GM19193 (cell line): ENCODE measurements around the gene ARHGAP33.

Experiments used
- POLR2A ChIP-seq: IDR thresholded peaks from 4 replicates; pipeline ENCODE4 v1.6.1; 2011; ENCODE audit not compliant: insufficient read depth, insufficient read length; ENCODE audit errors: extremely low read depth

Gene ARHGAP33

DNA sequence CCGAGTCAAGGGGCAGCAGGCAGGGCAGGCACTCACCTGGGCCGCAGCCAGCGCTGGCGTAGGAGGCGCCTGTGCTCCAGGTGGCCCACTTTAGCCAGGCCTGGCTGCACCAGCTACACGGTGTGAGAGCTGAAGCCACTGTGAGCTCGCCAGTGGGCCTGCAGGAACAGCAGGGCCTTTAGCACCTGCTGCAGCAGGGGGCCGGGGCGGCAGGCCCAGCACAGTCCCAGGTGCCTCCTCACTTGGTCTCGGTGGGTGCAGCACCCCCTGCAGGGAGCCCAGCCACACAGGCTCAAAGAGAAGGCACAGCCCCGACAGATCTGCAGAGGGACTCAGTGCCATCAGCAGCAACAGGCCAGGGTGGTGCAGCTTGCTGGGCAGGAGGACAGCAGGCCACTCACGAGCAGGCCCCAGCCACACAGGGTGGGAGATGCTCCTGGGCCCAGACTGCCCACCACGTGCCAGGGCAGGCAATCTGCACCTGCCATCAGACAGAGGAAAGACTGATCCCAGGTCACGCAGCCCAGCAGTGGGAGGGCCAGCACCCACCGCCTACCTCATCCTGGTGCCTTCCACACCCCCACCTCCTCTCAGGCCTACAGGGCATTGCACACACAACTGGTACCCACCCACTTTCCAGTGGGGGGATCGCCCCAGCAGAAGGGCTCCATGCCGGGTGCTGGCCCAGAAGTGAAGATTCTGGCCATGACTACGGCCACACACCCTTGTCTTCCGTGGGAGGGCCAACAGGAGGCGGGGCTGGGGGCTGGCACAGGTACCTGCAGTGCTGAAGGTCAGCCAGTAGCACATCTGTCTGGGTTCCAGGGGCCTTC, 15.8 kb downstream of the ARHGAP33 start:
- no peak for TF ChIP-seq POLR2A

DNA sequence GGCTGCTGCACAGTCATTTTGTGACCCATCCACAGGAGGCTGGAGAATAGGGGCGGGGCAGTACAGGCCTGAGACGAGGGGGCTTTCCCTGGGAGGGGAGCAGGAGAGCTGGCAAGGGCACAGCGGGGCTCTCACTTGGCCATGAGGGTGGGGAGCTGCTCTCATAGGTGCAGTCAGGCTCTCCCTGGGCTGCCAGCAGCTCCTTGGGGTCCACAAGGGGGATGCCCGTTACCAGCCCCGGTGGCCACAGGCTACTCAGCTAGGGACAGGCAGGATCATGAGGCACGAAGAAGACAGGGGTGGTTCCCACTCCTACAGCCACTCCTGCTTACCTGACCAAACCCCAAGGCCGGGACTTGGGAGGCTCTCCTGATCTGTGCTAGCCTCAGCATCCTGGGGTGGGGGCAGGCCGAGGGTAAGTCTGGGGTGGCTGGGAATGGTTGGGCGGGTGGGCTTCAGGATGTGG, 16.5 kb downstream of the ARHGAP33 start:
- TF ChIP-seq POLR2A = no peak

DNA sequence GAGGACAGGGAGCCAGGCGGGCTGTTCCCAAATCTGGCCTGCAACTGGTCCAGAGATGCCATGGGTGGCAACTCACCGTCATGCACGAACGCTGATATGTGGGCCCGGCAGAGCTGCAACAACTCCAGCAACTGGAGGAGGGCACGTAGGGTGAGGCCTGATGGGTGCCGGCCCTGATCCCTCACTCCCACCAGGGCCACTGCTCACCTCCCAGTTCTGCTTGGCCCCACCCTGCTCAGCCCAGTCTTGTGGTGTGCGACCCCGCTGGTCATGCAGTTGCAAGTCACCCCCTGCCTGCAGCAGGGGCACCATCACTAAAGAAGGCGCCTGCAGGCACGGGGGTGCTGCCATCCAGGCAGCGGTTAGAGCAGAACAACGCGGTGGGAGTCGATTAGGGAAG, 16.9 kb downstream of the ARHGAP33 start:
- no peak for TF ChIP-seq POLR2A

DNA sequence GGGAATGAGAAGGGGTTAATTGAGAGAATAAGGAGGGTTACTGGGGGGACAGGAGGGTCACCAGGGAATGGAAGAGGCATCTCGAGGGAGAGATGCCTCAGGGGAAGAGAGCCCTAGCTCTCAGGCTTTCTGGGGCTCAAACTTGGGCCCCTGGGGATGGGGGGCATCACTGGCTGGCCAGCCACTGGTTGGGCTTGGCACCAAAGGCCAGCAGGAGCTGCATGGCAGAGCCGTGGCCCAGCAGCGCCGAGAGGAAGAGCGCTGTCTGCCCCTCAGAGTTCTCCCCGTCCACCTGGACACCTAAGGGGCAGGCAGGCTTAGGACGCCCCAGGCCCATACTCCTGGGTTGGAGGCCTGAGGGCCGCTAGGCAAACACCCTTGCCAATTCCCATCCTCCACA, 17.5 kb downstream of the ARHGAP33 start:
- TF ChIP-seq POLR2A = no peak

DNA sequence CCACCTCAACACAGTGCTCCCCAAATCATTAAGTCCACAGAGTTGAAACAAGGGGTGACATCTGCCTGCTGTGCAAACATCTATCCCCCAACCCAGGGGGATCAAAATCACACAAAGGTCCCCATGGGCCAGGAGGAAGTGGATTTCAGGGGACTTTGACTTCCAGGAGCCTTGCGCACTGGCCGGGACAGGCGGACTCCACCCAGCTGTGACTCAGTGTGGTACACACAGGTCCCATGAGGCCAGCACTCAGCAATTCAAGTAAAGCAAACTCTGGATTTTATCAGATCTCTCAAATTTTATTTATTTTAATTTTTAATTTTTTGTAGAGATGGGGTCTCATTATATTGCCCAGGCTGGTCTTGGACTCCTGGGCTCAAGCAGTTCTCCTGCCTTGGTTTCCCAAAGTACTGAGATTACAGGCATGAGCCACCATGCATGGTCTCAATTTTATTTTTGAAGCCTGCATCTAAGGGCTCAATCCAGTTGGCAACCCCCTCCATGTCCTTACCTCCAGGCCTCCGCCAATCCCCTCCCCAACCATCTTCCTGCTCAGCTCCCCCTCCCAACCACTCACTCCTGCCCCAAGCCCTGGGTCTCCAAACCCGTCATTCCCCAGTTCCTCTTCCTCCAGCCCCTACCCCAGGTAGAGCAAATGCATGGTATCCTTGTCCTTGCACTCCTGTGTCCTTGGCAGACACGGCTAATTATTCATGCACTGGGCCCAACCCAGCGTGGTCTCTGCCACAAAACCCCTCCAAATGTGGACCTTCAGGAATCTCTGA, 18.2 kb downstream of the ARHGAP33 start:
- TF ChIP-seq POLR2A = no peak

DNA sequence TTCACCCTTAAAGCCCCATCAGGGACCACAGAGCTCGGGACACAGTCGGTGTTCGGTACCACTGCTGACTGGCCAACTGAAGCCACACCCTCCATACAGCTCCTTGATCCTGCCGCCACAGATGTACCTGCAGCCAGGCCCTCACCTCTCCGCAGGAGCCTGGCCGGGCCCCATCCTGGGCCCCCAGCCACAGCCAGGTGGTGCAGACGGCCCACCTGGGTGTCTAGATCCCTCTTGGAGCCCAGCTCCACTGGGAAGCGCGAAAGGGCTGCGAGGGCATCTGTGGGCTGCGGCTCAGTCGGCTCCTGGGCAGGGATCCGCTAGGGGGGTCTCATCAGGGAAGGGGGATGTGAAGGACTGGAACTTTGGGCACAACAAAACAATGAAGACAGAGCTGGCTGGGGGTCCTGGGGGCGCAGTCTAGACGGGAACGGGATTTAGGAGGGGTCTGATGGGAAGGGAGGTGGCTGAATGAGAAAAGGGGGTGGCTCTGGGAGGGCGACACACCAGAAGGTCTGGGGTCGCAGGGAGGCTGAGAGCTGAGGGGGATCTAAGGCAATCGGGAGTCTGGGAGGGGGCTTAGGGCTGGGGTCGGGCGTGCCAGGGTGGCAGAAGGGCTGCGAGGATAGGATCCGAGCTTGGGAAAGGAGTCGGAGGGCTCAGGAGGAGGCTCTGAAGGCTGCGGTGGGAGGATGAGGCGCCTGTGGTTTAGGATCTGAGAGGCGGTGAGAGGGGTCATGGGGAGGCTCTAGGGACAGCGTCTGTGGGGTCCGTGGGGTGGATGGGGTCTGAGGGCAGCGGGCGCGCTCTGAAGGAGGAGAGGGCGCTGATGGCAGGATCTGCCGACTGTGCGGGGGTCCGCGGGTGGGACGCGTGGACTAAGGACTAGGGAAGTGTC, 21.5 kb downstream of the ARHGAP33 start:
- no peak for TF ChIP-seq POLR2A

DNA sequence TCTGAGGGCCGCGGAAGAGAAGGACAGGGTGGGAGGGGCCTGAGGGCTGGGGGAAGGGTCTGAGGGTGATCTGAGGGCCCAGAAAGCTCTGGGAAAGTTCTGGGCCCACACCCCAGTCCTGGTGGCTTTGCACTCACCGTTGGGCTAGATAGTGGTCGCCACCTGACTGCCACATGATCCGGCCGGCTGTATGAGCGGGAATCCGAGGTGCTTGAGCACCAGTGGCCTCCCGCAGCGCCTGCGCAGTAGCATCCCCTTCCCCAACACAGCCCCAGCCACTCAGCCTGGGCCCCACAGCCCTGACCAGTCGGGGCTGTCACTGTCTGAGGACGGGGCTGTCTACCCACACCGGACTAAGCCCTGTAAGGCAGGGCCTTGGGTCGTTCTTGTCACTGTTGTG, 22.3 kb downstream of the ARHGAP33 start:
- TF ChIP-seq POLR2A = no peak

DNA sequence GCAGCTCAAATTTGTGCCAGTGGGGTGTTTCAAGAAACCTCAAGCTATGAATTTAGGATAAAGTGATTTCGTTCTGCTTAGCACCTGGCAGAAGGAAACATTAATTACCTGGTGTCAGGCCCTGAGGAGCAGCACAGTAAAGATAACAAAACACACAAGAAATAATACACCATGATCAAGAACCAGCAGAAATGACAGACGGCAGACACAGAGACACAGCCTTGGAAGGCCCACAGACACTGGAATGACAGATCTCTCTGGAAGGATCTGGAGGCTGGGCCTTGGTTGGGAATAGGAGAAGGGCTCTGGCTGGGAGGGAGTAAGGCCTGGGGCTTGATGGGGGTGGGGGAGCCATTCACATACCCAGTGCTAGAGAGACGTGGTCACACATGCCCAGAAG, 26.5 kb downstream of the ARHGAP33 start:
- no peak for TF ChIP-seq POLR2A

DNA sequence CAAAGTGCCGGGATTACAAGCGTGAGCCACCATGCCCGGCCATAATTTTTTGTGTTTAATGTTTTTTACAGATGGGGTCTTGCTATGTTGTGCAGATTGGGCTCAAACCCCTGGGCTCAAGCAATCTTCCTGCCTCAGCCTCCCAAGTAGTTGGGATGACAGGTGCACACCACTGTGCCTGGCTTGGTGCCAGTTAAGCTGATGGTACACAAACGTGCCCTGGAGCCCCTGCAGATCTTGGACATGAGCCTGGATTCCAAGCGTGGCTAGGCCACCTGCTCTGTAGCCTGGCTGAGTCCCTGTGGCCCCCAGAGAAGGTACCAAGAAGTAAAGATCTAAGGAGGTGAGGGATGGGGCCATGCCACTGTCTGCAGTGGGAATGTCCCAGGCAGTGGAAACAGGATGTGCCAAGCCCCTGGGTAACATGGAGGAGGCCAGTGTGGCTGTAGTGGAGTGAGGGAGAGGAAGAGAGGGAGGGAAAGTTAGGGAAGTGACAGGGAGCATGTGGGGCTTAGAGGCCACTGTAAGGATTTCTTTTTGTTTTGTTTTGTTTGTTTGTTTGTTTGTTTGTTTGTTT, 30.2 kb downstream of the ARHGAP33 start:
- TF ChIP-seq POLR2A = no peak

DNA sequence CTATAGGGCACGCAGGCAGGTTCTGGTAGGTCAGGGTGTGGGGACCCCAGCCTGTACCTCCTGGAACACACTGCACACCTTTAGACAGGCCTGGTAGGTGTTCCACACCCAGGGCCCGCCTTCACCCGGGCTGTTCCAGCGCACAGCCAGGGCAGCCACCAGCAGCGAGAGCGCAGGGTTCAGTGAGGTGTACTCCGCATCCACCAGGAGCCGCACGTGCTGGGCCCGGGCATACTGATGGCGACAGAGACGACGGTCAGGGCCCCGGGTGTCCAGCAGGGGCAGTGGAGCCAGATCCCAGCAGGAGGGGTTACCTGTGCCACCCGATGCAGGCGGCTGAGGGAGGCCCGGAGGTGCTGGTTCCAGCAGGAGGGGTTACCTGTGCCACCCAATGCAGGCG, 31.2 kb downstream of the ARHGAP33 start:
- TF ChIP-seq POLR2A = no peak

DNA sequence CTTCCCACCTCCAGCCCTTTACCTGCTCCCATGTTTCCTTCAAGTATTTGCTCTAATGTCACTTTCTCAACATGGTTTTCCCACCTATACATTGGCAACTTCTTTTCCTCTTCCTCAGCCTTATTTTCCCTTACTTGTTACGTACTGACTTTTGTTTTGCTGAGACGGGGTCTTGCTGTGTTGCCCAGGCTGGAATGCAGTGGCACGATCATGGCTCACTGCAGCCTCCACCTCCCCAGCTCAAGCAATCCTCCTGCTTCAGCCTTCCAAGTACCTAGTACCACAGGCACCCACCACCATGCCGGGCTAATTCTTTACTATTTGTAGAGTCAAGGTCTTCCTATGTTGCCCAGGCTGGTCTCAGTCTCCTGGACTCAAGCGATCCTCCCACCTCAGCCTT, 32.3 kb downstream of the ARHGAP33 start:
- TF ChIP-seq POLR2A = no peak

DNA sequence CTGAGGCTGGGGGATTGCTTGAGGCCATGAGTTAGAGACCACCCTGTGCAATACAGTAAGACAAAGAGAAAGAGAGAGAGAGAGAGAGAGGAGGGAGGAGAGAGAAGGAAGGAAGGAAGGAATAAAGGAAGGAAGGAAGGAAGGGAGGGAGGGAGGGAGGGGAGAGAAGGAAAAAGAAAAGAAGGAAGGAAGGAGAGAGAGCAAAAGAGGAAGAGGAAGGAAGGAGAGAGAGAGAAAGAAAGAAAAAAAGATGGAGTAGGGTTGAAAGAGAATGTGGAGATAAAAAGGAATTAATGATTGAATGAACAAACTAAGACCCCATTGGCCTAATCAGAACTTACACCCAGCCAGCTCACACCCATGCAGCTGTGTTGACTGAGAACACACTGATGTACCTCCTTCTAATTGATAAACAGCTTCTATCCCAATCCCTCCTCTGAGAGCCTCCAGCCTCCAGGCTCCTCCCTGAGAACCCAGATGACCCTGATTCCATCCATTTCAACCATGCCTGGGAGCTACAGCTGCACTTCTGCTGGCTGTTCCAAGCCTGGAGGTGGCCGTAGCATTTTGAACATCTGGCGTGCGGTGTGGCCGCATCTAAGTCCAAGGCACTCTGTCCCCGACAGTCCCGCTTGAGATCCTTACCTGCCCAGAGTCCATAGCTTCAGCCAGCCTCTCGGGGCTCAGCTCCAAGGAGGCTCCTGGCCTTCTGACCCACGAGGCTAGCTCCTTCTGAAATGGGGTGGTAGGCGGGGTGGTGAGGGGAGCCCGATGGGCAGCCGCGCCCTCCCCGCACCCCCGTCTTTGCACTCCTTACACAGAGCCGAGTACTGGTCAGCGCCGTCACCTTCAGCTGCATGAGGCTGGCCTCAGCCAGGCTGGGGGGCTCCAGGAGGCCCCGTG, 36.2 kb downstream of the ARHGAP33 start:
- no peak for TF ChIP-seq POLR2A

DNA sequence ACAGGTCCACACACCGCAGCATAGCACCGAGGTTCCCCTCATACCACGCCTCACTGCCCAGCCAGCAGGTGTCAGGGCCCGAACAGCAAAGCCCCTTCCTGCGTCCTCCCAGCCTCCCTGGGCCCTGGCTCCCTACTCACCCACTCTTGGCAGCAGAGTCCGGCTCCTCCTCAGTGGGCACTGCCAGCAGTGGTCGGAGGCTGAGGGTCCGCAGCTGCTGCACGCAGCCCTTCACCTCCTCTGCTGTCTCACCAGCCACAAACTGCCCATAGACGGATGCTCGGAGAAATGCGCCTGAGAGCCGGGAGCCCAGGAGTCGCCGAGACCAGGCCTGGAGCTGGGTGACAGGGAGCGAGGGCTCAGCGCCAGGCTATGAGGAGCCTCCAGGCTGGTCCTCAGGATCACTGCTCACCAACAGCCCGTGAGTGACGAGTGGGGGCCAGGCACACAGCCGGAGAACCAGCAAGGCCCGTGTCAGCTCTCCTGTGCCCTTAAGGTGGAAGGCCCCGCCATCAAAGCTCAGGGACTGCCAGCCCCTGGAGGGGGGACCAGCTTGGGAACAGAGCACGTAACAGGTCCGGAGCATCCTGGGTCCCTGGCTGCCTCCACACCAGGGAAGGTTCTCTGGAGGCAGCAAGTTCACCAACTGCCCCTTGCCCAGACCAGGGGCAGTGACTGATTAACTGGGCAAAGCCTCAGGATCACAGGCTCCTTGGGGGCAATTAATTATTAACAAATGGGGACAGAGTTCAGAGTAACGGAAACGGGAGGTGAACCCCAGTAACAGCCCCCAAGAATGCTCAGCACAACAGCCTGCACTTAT, 37.1 kb downstream of the ARHGAP33 start, which contains the start of gene PRODH2:
Gene PRODH2 (minus strand): TSS at position 626 of the 823 bp plus-strand sequence. CDS start 40 bp downstream, at position 586.
- TF ChIP-seq POLR2A = no peak
